ENCODE results near the gene TCF12.
"Not testable (repeated sequence)": the region's sequence is repeated elsewhere in the genome, so short reads cannot be mapped to it uniquely, and the experiment has no call there.

The TCF12 gene

GRCh38 chr15:57146506-57147201 is 228.2 kb downstream of the TCF12 start:
- DNase-seq = peak in 2 of 6 experiments; percentile 2 to 33

DNA sequence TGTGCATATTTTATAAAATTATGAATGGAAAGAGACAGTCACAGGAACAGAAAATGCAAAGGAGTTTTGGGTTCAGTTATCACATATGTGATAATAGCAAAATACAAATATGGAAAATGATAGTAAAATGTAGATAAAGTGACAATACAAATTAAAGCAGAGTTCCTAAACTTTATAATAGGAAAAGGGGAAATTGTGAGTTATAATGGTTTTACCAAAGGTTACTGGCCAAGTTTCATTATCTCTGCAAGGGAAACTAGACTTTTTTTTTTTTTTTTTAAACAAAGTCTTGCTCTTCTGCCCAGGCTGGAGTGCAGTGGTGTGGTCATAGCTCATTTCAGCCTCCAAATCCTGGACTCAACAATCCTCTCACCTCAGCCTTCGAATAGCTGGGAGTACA is 229.2 kb downstream of the TCF12 start:
- DNase-seq = no peak

DNA sequence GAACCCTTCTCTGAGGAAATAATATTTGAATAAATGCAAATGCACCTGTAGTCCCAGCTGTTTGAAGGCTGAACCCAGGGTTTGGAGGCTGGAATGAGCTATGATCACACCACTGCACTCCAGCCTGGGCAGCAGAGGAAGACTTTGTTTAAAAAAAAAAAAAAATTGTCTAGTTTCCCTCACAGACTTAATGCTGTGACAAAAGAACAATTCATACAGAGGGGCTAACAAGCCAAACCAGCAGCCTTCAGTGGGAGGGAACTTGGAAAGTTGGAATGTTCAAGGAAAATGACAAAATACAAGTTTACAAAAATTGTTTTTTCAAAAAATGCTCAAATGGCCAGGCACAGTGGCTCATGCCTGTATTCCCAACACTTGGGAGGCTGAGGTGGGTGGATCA is 229.8 kb downstream of the TCF12 start:
- DNase-seq = no peak

DNA sequence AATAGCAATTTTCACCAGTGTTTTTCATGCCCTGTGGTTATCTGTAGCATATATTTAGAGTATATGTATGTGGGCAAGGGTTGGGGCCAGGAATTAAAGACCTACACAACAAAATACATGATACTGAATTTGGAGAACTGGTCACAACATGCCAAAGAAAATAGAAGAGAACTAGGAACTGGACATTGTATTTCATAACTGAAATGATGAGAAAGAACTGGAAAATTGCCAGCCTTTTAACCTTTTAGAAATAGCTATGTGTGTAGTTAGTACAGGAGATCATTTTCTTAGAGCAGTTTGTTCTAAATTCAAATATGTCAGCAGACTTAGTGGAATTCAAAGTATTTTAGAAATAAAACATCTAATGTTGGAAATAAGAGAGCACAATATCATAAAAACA is 230.8 kb downstream of the TCF12 start:
- DNase-seq = no peak

DNA sequence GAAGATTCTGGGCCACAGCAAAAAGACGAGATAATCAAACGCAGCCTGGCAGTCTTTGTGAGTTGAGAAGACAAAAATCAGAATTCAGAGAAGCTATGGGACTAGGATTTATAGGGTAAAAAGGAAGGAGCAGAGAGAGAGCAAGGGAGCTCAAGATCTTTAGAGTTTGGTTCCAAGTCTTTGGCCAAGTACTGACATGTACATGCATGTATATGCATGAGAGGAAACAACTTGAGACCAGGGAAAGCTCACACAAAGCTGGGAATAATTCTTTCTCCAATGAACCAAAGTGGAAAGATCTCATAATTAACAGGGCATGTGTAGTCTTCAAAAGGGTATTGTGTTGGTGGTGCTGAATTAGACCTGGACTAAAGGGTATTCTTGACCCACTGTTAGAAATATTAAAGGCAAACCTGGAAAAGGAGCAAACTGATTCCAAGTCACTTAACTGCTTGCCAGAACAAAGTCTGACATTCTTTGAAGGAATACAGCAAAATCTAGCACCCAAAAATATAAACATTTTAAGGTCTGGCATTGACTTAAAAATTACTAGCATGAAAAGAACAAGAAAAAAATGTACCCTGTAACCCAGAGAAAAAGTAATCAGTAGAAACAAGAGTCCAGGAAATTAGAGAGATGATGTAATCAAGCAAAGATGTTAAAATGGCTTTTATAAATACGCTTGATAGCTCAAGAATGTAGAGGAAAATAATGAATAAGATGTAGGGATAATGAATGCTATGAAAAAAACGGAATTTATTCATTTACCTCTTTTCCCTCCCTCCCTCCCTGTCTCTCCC is 231.8 kb downstream of the TCF12 start:
- DNase-seq = no peak

- not testable (repeated sequence) for DNase-seq
Observed at GRCh38 chr15:57150866-57151203, 232.4 kb downstream of the TCF12 start.

- no peak for DNase-seq
Observed at GRCh38 chr15:57152133-57152532, 233.7 kb downstream of the TCF12 start.

- DNase-seq = no peak
Observed at GRCh38 chr15:57152666-57153539, 234.5 kb downstream of the TCF12 start.

- no peak for DNase-seq
Observed at GRCh38 chr15:57156210-57156884, 237.9 kb downstream of the TCF12 start.

- no peak for DNase-seq
Observed at GRCh38 chr15:57158589-57158988, 240.1 kb downstream of the TCF12 start.

- no peak for DNase-seq
Observed at GRCh38 chr15:57158997-57159668, 240.7 kb downstream of the TCF12 start.

DNA sequence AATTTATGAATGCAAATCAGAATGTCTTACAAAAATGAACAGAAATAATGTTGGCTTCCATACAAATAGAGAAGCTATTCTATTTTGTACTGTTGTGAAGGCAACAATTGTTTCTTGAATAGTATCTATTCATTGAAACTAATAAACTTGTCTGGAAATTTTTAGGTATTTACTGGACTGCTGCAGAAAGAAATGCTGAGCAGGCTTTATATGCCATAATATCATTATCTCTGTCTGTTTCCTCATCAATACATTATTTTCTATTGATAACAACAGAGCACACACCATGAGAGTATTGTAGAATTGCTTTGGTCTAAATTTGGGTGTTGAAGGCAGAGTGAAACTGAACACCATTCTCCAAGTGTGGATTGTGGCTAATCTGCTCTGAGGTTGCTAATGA is 241.3 kb downstream of the TCF12 start:
- DNase-seq = no peak

- no peak for DNase-seq
Observed at GRCh38 chr15:57160823-57161560, 242.5 kb downstream of the TCF12 start.

DNA sequence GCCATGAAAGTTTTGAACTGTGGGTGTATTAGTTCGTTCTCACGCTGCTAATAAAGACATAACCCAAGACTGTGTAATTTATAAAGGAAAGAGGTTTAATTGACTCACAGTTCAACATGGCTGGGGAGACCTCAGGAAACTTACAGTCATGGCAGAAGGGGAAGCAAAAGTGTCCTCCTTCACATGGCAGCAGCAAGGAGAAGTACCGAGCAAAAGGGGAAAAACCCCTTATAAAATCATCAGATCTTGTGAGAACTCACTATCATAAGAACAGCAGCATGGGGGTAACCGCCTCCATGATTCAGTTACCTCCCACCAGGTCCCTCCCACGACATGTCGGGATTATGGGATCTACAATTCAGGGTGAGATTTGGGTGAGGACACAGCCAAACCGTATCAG is 245.8 kb downstream of the TCF12 start:
- not testable (repeated sequence) for DNase-seq

DNA sequence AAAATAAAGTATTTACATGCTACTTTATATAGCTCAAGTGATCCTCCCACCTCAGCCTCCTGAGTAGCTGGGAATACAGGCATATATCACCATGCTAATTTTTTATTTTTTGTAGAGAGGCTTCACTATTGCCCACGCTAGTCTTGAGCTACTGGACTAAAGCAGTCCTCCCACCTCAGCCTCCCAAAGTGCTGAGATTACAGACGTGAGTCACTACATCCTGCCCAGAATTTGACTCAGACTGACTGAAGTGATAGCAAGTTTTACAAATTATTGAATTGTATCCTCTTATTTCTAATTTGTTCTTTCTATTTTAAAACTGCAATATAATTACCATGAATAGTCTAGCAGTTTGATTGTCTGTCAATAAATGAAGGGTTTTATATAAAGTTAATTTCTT is 247.5 kb downstream of the TCF12 start:
- DNase-seq = no peak

DNA sequence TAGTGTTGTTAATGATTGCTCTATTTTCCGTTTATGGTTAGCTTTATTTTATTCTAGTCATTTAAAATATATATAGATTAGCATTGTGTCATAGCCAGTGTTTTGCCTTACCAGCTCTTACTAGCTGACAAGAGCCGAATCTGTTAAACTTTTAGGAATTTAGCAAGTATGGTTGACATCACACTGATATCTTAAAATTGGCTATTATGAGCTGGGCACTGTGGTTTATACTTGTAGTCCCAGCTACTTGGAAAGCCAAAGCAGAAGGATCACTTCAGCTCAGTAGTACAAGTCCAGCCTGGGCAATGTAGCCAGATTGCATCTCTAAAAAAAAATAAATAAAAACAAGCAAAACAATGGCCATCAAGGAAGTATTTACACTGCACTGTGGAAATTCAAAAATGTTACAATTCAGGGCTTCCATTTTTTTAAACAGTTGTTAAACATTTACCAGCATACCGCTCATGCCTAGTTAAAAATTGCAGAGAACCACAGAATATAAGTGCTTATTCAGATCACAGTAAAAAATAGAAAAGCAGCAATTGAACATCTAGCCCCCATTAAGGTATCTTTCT is 249.5 kb downstream of the TCF12 start:
- DNase-seq = no peak

DNA sequence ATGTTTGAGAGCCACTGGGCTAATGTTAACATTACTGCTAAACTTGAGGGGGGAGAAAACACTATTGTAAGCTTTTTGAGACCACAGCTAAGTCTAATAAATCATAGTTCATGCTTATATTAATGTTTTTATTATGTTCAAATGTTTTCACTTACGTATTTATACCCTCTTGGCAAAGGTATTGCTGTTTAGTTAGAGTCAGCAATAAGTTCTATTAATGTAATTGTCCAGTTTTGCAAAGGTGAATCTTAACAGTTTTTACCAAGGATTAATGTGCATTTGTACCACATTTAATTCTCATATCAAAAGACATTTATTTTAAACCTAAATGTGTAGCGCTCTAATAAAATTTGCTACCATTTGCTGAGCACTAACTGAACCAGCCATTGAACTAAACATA is 251.2 kb downstream of the TCF12 start:
- DNase-seq = no peak

GRCh38 chr15:57171426-57171825 is 253.0 kb downstream of the TCF12 start:
- DNase-seq = no peak

DNA sequence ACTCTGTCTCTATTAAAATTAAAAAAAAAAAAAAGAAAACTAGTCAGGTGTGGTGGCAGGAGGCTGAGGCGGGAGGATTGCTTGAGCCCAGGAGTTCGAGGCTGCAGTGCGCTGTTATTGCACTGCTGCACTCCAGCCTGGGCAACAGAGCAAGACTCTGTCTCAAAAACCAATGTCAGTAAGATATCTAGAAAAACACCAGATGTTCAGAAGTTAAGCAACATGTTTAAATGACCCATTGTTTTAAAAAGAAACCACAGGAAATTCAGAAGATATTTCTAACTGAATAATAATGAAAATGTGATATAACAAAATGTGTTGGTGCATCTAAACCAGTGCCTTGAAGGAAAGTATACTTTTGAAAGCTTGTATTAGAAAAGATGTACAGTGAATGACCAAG is 254.5 kb downstream of the TCF12 start:
- no peak for DNase-seq

DNA sequence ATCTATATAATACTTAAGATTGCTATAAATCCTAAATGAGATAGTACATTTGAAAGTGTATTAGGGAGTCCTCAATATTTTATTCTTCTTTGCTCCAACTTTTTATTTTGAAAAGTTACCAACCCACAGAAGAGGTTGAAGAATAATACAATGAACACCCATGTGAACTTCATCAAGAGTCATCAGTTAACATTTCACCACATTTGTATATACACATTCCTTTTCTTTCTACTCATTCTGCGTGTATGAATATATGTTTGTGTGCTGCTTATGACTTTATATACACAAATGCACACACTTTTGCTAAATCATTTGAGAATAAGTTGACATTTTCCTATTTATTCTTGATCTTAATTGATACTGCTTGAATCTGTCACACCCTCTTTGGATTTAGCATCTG is 264.6 kb downstream of the TCF12 start:
- DNase-seq = no peak

GRCh38 chr15:57183614-57184344 is 265.3 kb downstream of the TCF12 start:
- DNase-seq = no peak

Data from stimulated activated naive CD4-positive, alpha-beta T cell (primary cell).